Measurements from ENCODE around the gene ABCC5.

DNA sequence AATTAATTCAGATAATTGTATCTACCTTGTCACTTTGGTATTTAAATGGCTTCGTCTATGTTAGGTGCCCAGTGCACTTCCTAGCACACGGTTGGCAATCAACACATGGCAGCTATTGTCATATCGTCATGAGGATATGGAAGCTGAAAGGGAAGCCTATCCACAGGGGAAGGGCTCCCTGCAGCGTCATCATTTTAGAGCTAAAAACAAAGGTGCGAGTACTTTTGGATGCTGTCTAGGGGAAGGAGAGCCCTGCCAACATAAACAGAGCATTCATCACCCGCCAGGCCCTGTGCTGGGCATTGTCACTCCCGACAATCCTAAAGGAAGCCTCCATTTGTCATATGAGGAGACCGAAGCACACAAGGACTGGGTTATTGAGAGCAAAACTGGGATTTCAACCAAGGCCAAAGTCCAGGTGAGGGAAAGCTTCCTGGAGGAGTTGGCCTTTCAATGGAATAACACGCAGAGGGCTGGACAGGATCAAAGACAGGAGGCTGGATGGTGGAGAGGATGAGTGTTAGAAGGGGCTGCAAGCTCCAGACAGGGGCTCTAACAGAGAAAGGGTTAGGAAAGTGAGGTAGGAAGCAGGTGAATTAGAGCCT lies 125.0 kb downstream of the ABCC5 start:
- no peak for TF ChIP-seq POLR2A (IDR thresholded peaks at IDR 0.05; ENCODE audit: extremely low read depth, insufficient read length)
- TF ChIP-seq, protein P1, sequence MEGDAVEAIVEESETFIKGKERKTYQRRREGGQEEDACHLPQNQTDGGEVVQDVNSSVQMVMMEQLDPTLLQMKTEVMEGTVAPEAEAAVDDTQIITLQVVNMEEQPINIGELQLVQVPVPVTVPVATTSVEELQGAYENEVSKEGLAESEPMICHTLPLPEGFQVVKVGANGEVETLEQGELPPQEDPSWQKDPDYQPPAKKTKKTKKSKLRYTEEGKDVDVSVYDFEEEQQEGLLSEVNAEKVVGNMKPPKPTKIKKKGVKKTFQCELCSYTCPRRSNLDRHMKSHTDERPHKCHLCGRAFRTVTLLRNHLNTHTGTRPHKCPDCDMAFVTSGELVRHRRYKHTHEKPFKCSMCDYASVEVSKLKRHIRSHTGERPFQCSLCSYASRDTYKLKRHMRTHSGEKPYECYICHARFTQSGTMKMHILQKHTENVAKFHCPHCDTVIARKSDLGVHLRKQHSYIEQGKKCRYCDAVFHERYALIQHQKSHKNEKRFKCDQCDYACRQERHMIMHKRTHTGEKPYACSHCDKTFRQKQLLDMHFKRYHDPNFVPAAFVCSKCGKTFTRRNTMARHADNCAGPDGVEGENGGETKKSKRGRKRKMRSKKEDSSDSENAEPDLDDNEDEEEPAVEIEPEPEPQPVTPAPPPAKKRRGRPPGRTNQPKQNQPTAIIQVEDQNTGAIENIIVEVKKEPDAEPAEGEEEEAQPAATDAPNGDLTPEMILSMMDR (IDR thresholded peaks at IDR 0.05; ENCODE audit: low read depth, low read length): no peak

All from NB4 (cell line).